Retina (tissue), 1 donor: Measurements from ENCODE around the gene ME1.
"Not testable (repeated sequence)": the region's sequence is repeated elsewhere in the genome, so short reads cannot be mapped to it uniquely, and the experiment has no call there.

Experiments
- DNase-seq: peaks from one replicate; pipeline ENCODE4 v3.0.0-alpha.2; 2016

The ME1 gene

GRCh38 chr6:83430611-83431544, at the start of gene ME1:
Gene ME1, minus strand, starts transcription at chr6:83431051. Its CDS starts 97 bp downstream, at chr6:83430954.
- peak; percentile 74 for DNase-seq

DNA sequence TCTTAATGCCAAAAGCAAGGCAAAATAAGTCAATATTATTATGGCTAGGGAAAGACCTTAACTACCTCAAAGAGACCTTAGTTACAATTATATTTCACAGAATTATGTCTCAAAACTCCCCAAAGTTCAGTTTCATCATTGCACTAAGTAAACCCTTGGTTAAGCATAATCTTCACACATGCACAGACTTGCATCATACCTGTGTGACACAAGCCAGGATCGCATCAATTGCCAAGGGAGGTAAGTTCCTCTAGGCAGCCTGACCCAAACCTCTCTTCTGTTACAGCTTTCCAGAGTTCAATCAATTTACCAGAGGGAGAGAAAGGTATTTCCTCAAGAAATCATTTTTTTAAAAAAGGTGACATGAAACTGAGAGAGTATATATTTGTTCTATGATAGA, 49.6 kb upstream of the ME1 start:
- no peak for DNase-seq

DNA sequence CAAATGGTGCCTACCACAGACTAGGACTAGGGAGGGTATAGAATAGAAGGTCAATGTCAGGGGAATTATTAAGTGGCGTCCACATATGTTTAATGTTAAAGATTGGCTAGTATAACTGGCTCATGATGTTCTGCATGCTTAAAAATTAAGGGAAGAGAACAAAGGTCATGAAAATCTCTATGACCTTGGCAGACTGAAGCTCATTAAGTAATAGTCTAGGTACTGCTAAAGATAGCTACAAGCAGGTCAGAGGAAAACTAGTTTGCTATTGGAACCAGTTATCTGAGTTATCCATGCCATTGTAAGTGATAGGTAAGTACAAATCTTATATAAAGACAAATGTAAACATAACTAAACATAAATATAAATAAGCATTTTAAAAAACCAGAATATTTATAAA, 48.5 kb upstream of the ME1 start:
- no peak for DNase-seq

- no peak for DNase-seq
Observed at GRCh38 chr6:83476971-83477370, 46.1 kb upstream of the ME1 start.

GRCh38 chr6:83474309-83474708, 43.5 kb upstream of the ME1 start:
- DNase-seq: no peak

DNA sequence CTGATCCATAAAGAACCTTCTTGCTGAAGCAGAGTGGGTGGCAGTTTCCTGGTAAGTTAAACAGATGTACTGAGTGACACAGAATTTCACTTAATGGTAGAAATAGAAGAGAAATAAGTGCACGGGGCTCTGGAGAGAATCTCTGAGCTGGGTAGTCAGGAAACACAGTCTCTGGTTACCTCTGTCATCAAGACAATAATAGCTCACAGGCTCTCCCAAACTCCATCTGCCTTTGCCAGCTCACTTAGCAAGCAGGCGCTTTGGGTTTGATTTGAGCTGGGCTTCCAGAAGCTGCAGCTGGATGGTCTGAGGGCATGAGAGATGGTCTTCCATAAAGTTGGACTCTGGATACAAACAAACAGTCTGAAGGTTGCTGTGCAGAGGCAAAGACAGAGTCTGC, 41.9 kb upstream of the ME1 start:
- no peak for DNase-seq

DNA sequence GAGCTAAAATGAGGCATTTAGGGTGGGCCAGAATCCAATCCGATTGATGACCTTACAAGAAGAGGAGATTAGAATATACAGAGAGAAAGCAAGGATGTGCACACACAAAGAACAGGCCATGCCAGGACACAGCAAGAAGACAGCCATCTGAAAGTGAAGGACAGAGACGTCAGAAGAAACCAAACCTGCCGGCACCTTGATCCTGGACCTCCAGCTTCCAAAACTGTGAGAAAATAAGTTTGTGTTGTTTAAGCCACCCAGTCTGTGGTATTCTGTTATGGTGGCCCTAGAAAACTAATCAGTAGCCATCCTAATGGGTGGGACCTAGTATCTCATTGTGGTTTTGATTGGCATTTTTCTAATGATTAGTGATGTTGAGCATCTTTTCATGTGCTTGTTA, 39.7 kb upstream of the ME1 start:
- no peak for DNase-seq

DNA sequence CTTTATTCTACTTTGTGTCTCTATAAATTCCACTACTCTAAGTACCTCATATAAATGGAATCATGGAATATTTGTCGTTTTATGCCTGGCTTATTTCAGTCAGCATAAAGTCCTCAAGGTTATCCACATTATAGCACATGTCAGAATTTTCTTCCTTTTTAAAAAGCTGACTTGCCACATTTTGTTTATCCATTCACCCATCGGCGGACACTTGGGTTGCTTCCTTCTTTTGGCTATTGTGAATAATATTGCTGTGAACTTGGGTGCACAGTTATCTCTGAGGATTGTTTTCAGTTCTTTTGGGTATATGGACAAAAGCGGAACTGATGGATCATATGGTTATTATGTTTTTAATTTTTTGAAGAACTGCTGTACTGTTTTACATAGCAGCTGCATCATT, 39.1 kb upstream of the ME1 start:
- no peak for DNase-seq

GRCh38 chr6:83467620-83468036, 36.8 kb upstream of the ME1 start:
- DNase-seq: no peak

GRCh38 chr6:83466328-83466727, 35.5 kb upstream of the ME1 start:
- no peak for DNase-seq

GRCh38 chr6:83464381-83465140, 33.7 kb upstream of the ME1 start:
- DNase-seq: no peak

GRCh38 chr6:83463886-83464285, 33.0 kb upstream of the ME1 start:
- no peak for DNase-seq

GRCh38 chr6:83462524-83462923, 31.7 kb upstream of the ME1 start:
- no peak for DNase-seq

GRCh38 chr6:83461438-83461837, 30.6 kb upstream of the ME1 start:
- no peak for DNase-seq

GRCh38 chr6:83459663-83460062, 28.8 kb upstream of the ME1 start:
- DNase-seq: no peak

- not testable (repeated sequence) for DNase-seq
Observed at GRCh38 chr6:83450015-83450414, 19.2 kb upstream of the ME1 start.

GRCh38 chr6:83444086-83444699, 13.3 kb upstream of the ME1 start:
- DNase-seq: not testable (repeated sequence)

DNA sequence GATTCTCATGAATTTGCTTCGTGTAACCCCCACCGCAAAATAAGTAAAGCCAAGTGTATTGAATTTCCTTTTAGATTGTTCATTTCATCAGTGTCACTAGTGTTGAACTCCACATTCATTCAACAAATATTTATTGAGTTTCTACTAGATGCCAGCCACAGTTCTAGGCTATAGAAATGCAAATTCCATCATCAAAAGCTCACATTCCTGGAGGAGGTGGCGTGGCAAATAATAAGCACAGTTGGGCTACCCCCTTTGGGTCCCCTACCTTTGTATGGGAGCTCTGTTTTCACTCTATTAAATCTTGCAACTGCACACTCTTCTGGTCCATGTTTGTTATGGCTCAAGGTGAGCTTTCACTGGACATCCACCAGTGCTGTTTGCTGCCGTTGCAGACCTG, 12.7 kb upstream of the ME1 start:
- no peak for DNase-seq

GRCh38 chr6:83442752-83443151, 11.9 kb upstream of the ME1 start:
- DNase-seq: peak; percentile 6

DNA sequence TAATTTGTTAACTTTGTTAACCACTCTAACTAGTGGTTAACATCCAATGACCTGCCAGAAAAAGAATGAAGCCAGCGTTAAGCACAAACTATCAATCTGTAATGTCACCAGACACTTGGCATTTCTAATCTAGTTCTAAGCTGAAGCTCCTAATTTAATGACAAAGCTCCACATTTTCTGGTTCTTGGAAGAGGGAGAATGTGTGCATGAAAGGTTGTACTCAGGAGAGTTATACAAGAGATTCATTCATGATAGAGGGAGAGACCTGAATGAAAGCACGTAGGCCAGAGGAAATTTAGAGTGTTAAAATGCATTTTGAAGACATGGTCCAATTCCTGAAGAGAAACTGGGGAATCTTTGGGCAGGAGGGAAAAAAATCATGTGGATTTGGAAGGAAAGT, 8.3 kb upstream of the ME1 start:
- DNase-seq: no peak

DNA sequence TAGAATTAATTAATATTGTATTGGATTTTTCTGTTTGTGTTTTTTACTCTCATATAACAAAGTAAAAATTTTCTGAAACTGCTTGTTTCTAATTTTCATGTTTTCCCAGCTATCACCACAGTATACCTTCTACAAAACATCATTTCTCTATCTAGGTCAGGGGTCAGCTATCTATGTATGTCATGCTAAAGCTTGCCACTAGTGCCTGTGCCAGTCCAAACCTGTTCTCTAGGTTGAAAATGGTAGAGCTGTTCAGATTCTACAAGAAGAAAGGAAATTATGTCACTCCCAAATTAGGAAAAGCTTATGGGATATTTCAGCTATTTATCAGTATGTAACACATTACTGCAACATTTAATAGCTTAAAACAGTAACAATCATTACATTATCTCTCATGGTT, 5.8 kb upstream of the ME1 start:
- no peak for DNase-seq

- no peak for DNase-seq
Observed at GRCh38 chr6:83433177-83433576, 2.3 kb upstream of the ME1 start.

DNA sequence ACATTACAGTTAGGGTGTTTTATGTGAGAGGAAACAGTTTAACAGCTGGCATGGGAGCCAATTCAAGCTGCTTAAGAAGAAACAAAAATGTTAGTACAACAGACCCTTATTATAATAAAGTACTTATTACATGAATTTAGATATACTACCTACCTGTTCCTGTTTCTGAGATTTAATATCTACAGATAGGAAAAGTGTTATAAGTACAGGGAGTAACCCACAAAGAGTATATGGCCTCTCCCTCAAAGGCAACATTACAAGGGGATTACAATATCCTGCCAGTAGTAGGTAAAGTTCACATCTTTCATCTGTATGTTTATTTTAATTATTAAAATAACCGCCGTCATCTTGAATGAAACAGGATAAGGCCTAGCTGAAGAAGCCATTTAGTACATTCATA, 1.8 kb upstream of the ME1 start:
- no peak for DNase-seq
